Smooth muscle cell of the brain vasculature (primary cell): ENCODE results near the gene TMOD2.

Experiments used
- DNase-seq: peaks from one replicate; pipeline ENCODE4 v3.0.0-alpha.2; 2012; ENCODE audit warnings: low read depth, low spot score

The TMOD2 gene

GRCh38 chr15:51856714-51857380 is 105.5 kb downstream of the TMOD2 start:
- no peak for DNase-seq

GRCh38 chr15:51861557-51862359 is 110.4 kb downstream of the TMOD2 start:
- DNase-seq, result no peak

DNA sequence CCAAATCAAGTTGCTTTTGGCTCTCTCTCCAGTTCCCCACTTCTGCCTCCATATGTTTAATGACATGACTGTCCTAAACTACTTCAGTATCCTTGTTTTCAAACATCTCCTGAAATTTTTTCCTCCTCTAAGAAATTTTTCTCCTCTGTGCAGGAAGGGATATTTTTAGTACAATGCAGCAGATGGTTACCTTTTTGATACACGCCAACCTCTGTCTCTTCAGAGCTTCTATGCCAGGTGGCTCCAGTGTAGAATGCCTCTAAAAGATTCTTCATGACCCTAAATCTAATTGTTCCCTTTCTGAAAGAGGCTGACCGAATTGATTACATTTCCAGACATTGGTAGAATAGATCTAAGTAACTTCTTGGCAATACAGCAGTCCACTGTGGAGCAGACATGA is 111.7 kb downstream of the TMOD2 start:
- DNase-seq, result no peak

- no peak for DNase-seq
These were observed 113.1 kb downstream of the TMOD2 start for GRCh38 chr15:51864408-51865056.

DNA sequence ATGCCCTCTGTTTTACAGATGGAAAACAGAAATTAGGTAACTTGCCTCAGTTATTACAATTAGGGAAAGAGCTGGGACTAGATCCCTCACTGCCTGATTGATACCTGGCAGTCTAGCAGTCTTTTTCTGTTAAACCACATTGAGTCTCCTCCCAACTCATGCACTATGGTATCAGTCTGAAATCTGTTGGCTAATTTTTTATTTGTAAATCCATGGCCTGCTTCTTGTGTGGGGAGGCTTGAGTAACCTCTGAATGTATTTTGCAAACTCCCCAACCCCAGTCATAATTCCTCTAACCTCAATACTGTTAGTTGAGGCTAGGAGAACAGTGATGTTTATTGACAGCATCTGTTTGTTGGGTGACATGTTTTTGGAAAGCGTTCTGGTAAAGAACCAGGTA is 113.9 kb downstream of the TMOD2 start:
- no peak for DNase-seq
